DMS114 treated with DMSO at 0.1 percent for 48 hours (cell line): ENCODE measurements around the gene WDR91.

ENCODE experiments used
- DNase-seq: peaks from one replicate; lab custom pipeline; 2025; ENCODE audit not compliant: unreplicated experiment; lab: John Stamatoyannopoulos, UW

Gene WDR91

DNA sequence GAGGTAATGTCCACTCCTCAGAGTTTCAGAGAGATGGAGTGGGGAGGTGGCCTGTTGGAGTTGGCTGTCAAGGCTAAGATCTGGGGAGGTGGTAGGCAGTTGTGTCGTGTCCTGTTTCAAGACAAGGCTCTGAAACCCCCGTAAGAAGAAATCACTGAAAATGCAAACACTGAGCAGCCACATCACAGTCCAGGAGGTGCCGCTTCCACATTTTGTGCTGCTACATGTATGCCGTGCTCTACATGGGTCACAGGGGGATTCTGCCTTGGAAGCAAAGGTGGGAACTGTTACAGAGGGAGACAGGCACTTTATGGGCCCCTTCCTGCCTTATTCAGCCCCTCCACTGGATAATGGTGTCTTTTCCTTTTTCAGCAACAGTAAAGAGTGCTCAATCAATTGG is 11.9 kb downstream of the WDR91 start:
- no peak for DNase-seq

GRCh38 chr7:135197906-135198655 is 13.2 kb downstream of the WDR91 start:
- DNase-seq: no peak

DNA sequence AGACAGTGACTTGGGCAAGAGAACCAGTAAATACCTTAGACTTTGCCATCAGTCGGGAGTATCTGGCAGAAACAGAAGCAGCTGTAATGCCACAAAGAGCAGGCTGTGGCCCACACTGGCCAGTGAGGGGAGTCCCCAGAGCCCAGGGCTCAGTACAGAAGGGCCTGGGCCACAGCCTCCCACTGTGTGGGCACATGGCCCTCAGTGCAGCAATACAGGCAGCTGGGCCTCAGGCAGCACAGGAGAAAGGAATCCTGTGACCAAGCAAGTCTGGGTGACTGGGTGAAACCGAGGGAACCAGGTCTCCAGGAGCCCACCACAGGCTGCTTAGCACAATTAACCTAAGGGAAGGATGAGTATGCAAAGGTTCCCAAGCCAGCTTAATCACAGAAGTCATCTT is 14.0 kb downstream of the WDR91 start:
- DNase-seq: no peak

DNA sequence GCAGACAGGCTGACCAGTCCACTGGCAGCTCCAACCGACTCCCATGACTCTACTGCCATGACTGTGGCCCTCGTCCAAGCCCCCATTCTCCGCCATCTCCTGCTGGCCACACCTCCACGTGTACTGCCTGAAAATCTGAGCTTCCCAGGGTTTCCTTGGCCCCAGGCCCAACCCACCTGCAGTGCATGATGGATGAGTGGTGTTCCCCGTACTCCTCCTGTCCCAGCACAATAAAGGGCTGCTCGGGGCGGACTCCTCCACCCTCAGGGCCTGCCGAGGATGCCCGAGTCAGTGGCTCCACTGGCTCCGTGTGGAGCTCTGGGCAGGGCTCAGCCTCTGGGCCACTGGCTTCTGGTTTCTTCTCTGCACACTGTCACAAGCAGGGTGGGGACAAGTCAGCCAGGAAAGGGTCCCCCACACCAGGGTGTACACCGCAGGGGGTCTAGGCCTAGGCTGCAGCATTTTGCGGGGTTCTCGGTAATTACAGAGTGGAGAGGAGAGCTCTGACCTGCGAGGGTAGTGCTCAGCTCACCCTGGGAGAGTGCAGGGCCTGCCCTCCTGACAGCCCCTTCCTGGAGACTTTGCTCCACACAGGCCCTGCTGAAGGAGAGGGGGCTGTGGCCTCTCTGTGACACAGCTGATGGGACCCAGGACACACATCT is 15.2 kb downstream of the WDR91 start:
- no peak for DNase-seq

DNA sequence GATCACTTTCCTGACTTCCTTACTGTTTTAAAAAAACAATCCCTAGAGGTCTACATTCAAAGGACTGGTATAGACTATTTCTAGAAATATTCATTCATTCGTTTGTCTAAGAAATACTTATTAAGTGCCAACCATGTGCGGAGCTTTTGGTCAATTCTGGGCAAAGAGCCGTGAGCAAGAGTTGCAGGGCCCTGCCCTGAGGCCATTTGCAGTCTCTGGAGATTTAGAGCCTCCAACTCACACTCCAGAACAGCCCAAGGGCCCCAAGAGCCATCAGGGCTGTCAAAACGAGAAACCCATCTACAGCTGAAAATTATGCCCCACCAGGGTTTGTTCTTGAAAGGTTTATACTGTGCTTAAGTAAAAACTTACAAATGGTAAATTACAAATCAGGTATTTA is 16.2 kb downstream of the WDR91 start:
- DNase-seq: no peak

DNA sequence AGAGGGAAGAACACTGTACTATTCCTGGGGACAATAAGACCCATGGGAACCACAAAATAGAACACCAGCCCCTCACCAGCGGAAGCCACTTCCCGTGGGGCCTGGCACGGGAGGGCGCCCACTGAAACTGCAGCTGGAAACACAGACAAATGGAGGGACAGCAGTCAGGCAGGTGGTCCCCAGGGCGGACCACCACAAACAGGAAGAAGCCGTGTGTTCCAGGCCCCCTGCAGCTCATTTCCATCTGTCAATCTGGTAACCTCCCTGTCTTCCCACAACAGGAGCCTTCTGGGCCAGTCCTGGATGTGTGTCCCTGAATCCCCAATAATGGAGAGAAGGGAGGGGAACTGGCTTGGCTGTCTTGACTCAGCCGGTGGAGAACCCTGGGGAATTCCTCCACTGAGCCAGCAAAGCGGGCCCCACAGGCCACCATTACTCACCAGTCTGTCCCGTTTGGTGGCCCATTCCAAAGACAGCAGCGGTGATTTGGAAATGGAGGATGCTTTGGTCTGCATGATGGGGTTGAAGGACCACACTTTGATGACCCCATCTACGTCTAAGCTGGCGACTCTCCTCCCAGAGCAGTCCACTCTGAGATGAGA is 16.7 kb downstream of the WDR91 start:
- DNase-seq: no peak

GRCh38 chr7:135193615-135194081 is 17.7 kb downstream of the WDR91 start:
- DNase-seq: no peak

DNA sequence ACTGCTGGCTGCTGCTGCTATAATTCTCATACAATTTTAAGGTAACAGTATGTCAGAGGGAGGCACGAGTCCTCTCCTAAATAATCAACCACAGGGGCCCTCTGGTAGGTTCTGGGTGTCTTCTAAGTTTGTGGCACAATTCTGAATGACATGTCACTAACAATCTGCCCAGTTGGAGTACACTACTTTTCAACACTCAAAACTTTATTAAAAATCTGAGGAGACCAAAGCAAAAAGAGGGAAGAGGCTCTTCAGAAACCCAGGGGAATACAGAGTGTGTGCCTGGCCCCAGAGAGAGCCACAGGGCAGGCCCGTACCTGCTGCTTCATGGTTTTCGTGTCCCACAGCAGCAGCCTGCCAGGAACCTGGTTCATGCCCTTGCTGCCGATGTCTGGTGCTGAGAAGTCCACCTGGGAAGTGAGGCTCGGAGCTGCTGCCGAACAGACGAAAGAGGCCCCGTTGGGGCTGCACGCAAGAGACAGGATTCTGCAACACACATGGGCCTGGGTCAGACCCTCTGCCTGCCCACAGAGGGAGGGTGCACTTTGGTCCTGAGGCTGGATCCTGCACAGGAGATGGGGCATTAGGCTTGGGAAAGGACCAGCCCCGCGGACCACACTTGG is 18.3 kb downstream of the WDR91 start:
- DNase-seq: no peak

- no peak for DNase-seq
These were observed 20.6 kb downstream of the WDR91 start for GRCh38 chr7:135190703-135191102.

- no peak for DNase-seq
These were observed 21.4 kb downstream of the WDR91 start for GRCh38 chr7:135189961-135190360.

GRCh38 chr7:135189221-135189662 is 22.1 kb downstream of the WDR91 start:
- DNase-seq: no peak

- no peak for DNase-seq
These were observed 22.9 kb downstream of the WDR91 start for GRCh38 chr7:135188298-135188984.

DNA sequence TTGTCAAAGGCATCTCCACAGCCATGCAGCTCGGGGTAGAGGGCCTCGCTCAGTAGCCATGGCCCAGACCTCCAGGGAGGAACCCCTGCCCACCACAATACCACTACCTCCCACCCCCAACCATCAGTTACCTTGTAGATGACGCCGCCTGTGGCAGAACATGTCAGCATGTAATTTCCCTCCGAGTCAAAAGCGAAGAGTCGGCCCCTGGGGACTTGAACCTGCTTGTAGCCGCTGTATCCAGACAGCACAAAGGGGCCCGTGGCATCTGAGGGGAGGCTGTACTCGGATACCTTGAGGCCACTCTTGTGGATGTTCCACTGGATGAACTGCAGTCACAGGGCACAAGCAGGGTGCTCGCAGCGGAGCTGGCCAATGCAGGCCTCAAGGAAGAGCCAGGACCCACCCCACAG is 24.5 kb downstream of the WDR91 start:
- no peak for DNase-seq

DNA sequence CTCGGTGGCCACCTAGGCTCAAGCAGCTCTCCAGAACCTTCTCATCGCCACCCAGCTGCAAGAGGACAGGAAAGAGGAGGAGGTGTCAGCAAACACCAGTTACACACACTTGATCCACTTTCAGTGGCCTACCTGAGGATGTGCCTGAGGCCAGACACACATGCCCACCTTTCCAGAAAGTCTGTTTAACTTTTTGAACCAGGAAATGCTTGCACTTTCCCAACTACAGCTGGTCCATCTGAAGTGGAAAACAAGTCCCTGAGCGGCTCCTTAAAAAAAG is 25.1 kb downstream of the WDR91 start:
- DNase-seq: no peak

- DNase-seq: no peak
These were observed 25.7 kb downstream of the WDR91 start for GRCh38 chr7:135185471-135186260.

DNA sequence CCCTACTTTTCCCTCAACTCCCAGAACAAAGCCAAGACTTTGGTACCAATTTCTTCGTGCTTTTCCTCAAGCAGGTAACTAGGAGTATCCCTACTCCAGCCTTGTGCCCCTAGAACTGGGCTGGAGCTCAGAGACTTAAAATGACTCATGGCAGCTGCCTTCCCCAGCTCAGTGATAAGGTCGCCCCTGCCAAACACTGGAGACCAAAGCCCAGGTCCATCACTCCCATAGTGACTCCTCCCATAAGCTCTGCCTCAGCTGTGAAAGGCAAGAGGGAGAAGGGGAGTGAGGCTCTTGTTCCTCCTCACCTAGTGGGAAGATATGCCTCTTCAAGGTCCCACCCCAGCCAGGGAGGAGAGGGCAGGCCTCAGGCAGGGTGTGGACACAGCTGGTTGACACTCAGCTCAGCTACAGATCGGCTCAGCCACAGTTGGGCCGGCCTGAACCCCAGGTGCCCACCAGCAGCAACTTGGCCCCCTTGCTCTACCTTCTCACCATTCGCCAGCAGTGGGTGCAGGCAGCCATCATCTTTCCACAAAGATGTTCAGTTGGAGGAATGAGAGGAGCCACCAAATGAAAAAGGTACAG is 27.0 kb downstream of the WDR91 start:
- DNase-seq: no peak

DNA sequence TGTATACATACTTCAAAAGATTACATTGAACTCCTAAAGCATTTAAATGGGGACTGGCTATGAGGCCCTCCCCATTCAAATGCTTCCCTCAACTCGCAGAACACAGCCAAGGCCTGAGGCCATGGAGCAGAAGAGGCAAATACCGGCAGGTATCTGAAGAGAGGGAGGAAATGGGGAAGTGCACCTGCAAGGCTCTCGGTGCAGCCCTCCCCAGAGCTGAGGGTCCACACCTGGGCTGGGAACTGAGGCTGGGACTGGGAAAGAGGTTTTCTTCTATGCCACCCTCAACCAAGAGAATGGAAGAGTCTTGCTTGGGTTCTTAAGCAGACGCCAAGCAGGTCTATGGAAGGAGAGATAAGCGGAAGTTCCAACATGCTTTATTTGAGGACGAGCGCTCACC is 27.8 kb downstream of the WDR91 start:
- DNase-seq: no peak

- no peak for DNase-seq
These were observed 29.2 kb downstream of the WDR91 start for GRCh38 chr7:135181929-135182678.

DNA sequence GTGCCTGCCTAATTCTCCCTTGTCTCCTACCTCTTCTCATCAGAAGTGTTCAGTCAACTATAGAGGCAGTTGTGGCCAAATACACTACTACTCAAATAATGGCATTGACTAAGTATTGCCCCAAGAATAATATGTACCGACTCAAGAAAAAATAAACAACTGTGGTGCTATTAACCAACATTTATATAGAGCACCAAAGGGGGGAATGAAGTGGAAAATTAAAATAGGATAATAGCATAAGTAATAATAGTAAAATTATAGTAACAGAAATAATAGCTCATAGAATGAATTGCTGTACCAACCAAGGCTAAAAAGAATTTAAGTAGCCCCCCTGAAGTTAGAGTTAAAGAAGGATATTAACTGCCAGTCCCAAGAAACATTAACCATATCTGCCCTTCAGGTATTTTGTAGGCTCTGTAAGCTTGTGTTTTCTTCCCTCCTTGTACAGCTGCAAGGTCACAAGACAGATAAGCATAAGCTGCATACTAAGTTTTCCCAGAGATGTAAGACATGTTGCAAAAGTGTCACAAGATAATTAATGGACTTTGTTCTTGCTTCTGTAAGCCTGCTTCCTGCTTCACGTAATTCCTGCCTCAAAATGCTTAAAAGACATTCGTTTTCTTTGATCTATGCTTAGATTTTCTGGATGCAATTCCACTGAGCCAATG is 29.9 kb downstream of the WDR91 start:
- no peak for DNase-seq
